22Rv1 (cell line): ENCODE results near the gene MYL5.

Experiments used
- H3K27ac ChIP-seq: fragments of 450-650 bp; 2 replicates; pipeline ENCODE4 v1.5.1; 2017
- CTCF ChIP-seq: fragments of 450-650 bp; IDR thresholded peaks from 2 replicates; pipeline ENCODE4 v1.5.1; 2017; ENCODE audit warnings: mild to moderate bottlenecking
- ZFX ChIP-seq: fragments of 450-650 bp; IDR thresholded peaks from 2 replicates; pipeline ENCODE4 v1.6.1; 2017; ENCODE audit warnings: antibody characterized with exemption, borderline replicate concordance

The MYL5 gene

DNA sequence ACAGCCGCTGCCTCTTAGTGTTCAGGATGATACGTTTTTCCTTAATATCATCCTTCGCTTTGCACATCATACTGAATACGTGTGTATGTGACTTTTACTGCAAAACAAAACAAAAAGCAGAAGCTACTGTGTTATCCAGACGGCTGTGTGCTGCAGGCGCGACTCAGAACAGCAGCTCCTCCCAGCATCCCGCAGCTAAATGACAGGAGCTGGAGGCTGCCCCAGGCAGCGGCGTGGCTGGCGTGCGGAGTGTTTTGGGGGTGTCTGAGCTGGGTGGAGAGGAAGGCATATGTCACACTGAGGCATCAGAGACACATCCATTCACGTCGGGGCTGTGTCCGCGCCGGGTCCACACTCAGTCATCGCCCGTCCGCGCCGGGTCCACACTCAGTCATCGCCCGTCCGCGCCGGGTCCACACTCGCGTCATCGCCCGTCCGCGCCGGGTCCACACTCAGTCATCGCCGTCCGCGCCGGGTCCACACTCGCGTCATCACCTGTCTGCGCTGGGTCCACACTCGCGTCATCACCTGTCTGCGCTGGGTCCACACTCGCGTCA lies 47.9 kb downstream of the MYL5 start:
- no peak overlapping the region for H3K27ac ChIP-seq
- TF ChIP-seq CTCF (no peak), ZFX (no peak)

- H3K27ac ChIP-seq = no peak overlapping the region
- no peak for TF ChIP-seq CTCF
- TF ChIP-seq ZFX = no peak
Observed at GRCh38 chr4:722851-723360, 48.6 kb downstream of the MYL5 start.

GRCh38 chr4:723751-724530 lies 49.6 kb downstream of the MYL5 start:
- no peak for TF ChIP-seq ZFX
- TF ChIP-seq CTCF = no peak
- H3K27ac ChIP-seq = no peak overlapping the region

DNA sequence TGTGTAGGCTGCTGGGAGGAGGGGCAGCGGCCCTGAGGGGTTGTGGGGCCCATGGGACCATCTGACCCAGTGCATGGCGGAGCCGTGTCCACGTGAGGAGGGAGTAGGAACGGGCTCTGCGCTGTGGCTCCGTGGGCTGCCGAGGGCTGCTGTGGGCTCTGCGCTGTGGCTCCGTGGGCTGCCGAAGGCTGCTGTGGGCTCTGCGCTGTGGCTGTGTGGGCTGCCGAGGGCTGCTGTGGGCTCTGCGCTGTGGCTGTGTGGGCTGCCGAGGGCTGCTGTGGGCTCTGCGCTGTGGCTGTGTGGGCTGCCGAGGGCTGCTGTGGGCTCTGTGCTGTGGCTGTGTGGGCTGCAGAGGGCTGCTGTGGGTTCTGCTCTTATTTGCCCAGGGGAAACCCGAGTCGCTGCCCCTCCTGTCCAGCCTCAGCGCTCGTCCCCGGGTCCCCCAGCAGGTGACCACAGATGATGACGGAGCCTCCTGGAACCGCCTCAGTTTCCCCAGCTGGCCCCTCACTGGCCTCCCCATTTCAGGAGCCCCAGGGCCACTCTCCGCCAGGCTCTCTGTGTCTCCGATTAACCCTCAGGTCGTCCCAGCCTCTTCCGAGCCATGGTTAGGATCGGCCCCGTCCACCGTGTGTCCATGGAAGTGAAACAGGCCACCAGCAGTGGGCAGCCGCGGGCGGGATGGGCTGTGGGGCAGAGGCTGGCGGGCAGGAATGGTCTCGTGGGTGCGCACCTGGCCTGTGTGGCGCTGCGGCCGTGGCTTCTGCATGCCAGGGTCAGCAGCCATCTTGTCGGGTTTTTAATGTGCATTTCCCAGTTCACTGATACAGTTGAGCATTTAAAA lies 51.3 kb downstream of the MYL5 start:
- no peak overlapping the region for H3K27ac ChIP-seq
- no peak for TF ChIP-seq CTCF
- TF ChIP-seq ZFX = no peak

GRCh38 chr4:726235-726787 lies 52.0 kb downstream of the MYL5 start:
- H3K27ac ChIP-seq = no peak overlapping the region

GRCh38 chr4:726838-727237 lies 52.5 kb downstream of the MYL5 start:
- TF ChIP-seq CTCF (no peak), ZFX (no peak)
- no peak overlapping the region for H3K27ac ChIP-seq

More at GRCh38 chr4:726235-726787, 52.0 kb downstream of the MYL5 start:
- no peak for TF ChIP-seq ZFX
- TF ChIP-seq CTCF = no peak
